Hematopoietic multipotent progenitor cell treated with erythropoietin and hydrocortisone succinate and interleukin-3 and kit ligand, for 15 days (in vitro differentiated cells): ENCODE measurements around the gene KRT74.
"Not testable (repeated sequence)": the region's sequence is repeated elsewhere in the genome, so short reads cannot be mapped to it uniquely, and the experiment has no call there.

Experiments
- DNase-seq: peaks from one replicate; pipeline ENCODE4 v3.0.0-alpha.2; 2015; ENCODE audit warnings: low spot score

KRT74 gene

DNA sequence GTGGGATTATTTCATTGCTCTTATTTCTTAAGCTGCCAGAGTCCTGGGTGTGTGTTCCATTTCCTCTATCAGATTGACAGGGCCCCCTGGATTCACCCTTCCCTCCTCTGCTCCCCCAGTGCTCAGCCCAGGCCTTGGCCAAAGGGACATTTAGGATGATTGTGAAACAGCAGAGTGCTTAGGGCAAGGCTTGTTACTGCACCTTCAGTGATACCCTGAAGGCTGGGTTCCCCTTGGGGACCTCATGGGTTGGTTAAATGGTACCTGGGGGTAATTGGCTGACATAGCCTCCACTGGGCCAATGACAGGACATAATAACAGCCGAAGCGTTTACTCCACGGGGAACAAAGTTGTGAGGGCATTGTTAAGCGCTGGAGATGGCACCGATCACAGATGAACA lies 28.9 kb upstream of the KRT74 start:
- no peak for DNase-seq

DNA sequence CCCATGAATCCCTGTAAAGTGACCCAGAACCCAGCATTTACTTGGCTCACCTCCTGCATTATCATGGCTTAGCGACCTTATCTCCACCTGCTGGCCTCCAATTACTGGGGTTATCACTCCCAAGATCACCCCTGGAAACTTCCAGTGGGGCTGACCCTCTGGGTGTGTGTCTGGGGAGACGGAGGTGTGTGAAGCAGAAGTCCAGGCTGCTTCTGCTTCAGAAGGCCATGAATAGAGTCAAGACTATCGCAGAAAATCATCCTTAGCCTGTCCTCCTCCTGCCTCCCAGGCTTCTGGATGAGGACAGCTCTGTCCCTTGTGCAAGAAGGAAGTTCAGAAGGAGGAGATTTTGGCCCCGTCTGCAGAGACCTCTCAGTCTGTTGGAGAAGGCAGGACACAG lies 28.0 kb upstream of the KRT74 start:
- DNase-seq, result no peak

GRCh38 chr12:52600941-52601481 lies 27.4 kb upstream of the KRT74 start, which contains the start of gene KRT72:
KRT72 (minus strand) TSS chr12:52601463; CDS start chr12:52601452, 11 bp downstream.
- no peak for DNase-seq

DNA sequence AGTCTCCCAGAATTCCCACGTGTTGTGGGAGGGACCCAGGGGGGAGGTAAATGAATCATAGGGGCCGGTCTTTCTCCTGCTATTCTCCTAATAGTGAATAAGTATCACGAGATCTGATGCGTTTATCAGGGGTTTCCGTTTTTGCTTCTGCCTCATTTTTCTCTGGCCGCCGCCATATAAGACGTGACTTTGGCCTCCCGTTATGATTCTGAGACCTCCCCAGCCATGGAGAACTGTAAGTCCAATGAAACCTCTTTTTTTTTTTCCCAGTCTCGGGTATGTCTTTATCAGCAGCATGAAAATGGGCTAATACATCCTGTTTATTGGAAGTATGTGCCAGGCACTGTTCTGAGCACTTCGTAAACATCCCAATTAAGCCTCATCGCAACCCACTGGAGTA lies 26.8 kb upstream of the KRT74 start:
- no peak for DNase-seq

DNA sequence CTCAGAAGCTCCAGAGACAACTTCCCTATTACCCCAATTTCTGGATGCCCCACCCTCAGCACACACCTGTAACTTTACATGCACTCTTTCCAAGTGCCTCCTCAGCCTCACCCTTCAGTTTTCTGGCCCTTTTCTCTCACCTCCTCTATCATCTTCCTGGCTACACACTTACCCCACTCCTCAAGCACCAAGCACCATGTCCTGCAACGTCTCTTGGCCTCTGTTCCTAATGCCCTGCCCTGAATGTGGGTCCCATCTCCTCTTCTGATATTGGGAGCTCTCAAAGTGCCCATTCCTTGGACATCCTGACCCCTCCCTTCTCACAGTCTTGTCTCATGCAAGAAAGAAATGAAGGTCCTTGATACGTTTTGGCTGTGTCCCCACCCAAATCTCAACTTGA lies 26.4 kb upstream of the KRT74 start:
- no peak for DNase-seq

DNA sequence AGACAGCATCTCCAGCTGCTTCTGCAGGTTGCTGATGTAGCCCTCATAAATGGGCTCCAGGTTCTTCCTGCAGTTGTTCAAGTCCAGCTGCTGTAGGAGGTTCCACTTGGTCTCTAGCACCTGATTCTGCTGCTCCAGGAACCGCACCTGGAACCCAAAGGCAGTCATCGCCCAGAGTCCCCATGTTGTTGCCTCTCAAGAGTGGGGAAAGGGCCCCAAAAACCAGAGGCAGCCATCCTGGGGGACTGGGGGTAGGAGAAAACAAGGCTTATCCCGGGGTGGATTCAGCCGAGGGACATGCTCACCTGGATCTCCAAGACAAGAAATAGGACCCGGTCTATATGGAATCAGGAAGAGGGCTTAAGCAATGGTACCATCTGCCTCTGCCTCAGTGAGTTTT lies 25.3 kb upstream of the KRT74 start:
- no peak for DNase-seq

- not testable (repeated sequence) for DNase-seq
Measured at GRCh38 chr12:52594237-52594636, 20.6 kb upstream of the KRT74 start.

DNA sequence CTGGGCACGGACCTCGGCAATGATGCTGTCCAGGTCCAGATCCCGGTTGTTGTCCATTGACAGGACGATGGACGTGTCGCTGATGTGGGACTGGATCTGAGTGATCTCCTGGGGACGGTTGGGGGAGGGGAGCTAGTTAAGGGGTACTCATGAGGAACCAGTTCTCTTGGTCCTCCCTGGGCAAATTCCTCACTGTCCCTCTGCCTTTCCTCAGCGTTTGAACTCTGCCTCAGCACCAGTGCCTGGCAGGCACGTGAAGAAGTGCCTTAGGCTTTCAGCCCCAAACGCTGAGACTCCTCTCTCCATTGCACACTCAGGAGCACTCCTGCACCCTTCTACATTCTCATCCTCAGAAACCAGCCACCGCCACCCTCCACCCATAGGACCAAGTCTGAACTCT lies 17.9 kb upstream of the KRT74 start:
- no peak for DNase-seq

GRCh38 chr12:52590021-52590420 lies 16.4 kb upstream of the KRT74 start:
- no peak for DNase-seq

- DNase-seq, result no peak
Measured at GRCh38 chr12:52587563-52587962, 13.9 kb upstream of the KRT74 start.

DNA sequence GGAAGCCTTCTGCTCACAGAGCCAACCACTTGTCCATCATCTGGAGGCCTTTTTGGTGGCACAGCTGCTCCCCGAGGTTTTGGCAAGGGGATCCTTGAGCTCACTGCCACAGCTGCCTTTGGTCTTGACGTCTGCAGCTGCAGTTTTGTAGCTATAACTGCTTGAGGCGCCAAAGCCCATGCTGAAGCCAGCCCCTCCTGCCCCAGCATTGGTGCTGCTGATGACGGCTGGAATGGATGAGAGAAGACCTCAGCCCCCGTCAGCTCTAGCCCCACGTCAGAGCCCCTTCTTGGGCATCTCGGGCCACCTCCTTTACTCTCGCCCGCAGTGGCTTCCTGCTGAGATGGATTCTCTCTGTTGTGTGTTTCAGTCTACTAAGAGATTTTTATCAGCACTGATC lies 12.3 kb upstream of the KRT74 start:
- no peak for DNase-seq

GRCh38 chr12:52585066-52585465 lies 11.4 kb upstream of the KRT74 start:
- DNase-seq, result no peak

GRCh38 chr12:52584156-52584682 lies 10.6 kb upstream of the KRT74 start:
- no peak for DNase-seq

DNA sequence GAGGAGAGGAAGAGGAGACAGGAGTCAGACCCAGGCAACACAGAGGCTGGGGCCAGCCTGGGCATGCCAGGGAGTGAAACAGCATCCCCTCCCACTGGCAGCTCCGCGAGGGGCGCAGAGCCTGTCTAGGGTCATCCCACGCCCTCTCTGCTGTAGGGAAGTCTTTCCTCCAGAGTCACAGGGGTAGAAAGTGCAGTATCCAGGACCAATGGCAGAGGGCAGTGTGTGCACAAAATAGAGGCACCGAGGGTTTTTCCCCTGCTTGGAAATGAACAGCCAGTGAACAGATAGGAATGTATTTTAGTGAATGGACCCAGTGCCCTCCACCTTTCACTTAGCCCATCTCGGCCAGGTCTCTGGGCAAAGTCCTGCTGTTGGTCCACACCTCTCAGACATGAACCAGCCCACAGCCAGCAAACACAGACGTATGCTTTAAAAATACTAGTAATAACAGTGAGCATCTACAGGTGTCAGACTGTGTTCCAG lies 9.4 kb upstream of the KRT74 start:
- peak; percentile 76 for DNase-seq

- DNase-seq, result no peak
Measured at GRCh38 chr12:52582486-52582885, 8.8 kb upstream of the KRT74 start.

DNA sequence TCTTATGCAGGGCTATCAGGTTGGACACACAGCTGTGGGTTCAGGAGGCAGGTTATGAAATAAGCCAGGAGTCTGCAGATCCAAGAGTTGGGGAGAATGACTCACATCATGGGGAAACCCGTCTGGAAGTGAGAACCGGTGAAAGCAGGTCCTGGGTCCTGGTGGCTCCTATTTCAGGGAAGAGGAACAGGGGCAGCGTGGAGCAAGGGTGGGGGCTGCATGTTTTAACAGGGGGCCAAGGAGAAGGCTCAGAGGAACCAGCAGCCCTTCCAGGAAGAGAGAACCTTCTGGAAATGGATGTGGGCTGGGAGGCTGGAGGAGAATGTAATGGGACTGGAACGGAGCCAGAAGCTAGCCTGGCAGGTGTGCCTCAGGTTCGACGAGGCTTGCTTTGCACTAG lies 7.8 kb upstream of the KRT74 start:
- DNase-seq, result no peak

DNA sequence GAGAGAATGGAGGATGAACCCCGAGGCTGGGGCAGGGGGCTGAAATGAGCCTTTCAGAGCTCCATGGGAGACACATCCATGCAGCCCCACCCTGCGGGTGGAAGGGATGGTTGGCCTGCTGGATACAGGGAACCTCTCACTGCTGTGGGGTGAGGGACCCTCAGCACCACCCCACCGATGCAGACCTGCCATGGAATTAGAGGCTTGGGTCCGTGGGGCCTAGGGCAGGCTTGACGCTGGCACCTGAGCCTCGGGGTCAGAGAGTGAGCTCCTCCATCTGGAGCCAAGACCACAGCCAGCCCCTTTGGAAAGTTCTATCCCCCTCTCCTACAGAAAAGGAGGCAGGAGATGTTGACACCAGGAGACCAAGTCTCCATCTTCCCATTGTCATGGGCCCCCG lies 7.4 kb upstream of the KRT74 start:
- no peak for DNase-seq

DNA sequence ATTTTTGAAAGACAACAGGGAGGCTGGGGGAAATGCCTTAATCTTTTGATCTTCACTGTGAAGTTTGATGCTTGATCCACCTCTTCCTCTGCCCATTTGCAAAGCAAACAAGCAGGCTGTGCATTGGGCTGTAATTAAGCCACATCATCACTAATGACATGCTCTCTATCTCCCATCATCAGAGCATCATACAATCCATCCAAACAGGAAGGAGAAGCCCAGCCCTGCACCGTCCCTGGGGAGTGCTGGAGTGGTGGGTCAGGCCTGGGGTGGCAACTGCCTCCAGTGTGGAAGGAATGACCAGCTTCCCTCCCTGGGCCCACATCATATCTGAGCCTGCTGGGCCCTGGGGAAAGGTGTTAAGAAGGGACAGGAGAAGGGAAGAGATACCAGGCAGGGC lies 6.9 kb upstream of the KRT74 start:
- no peak for DNase-seq

DNA sequence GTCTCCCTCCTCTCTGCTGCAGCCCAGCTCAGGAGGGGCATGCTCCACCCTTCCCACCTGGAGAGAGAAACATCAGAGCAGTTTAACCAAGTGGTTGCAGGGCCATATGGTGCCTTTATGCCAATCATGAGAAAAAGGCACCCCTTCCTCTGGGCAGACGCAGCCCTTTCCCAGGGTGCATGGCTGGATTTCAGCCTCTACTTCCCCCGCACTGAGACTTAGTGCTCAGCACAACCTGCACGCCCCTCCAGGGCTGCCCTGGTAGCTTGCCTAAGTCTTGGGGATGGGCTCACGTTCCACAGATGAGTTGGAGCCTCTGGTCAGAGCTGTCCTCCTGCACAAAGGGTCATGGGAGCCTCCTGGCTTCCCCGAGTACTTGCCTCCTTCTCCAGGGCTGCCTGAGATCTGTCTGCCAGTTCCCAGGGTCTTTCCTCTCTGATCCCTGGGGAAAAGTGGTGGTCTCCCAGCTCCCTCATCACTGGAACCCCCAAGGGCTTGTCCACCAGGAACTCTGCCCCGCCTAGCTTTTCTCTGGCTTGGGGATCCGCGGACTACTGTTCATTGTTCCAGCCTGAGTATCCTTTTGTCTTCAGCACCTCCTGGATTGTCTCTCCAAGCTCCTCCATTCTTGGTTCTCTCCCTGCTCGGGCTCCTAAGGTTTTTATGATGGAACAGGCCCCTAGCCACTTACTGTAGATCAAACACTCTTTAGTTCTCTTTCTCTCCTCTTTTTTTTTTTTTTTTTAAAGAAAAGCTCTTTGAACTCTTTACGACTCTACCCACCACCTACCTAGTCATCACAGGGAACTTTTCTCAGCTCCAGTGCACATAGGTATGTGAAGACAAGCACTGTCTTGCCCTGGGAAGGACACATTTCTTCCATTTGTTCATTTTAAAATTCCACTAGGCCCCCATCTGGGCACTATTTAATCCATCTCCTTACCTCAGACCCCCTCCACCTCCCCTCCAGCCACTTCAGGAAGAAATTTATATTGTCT lies 6.1 kb upstream of the KRT74 start:
- no peak for DNase-seq

DNA sequence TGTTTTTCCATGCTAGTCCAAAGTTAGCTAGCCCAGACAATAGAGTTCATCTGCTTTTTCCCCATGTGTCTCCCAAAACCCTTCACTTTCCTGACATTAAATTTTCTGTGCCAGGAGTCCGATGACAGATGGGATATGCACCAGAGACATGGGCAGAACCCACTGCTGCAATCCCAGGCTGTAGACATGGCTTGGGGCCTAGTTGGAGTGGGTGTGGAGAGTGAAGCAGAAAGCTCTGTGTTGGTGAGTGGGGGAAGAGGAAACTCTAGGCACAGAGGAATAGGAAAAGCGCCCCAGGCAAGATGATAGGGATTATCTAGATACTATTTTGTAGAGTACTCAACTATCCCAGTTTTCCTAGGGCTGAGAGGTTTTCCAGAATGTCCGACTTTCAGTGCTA lies 4.8 kb upstream of the KRT74 start:
- no peak for DNase-seq

DNA sequence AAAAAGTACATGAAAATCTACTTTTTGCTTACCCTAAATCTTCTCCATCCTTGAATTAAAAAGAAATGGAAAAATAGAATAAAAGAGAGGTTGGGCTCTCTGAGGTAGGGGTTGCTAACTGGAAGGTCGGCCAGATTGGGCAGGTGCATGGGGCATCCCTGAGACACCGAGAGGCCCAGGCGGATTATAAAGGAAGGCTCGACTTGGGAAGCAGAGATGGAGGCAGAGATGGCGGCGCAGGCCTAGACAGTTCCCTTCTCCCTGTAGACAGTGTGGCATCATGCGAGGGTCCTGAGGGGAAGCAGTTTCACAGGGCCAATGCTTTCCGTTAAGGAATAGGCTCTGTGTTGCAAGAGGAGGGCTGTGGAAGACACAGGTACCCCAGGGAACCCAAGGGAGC lies 3.7 kb upstream of the KRT74 start:
- DNase-seq, result no peak

GRCh38 chr12:52575948-52576347 lies 2.3 kb upstream of the KRT74 start:
- DNase-seq, result no peak

- no peak for DNase-seq
Measured at GRCh38 chr12:52575256-52575655, 1.6 kb upstream of the KRT74 start.
